Activated CD4-positive, alpha-beta T cell treated with anti-CD3 and anti-CD28 coated beads, Interleukin-2, amount 50 U/mL, for 48 hours (primary cell): ENCODE data around the gene COL7A1.
"Not testable (repeated sequence)": the region's sequence is repeated elsewhere in the genome, so short reads cannot be mapped to it uniquely, and the experiment has no call there.

Experiments
- DNase-seq, 2 experiments: peaks; one replicate each; pipeline ENCODE4 v3.0.0-alpha.2; 2020

The COL7A1 gene

GRCh38 chr3:48543271-48543866 is 51.8 kb downstream of the COL7A1 start:
- no peak for DNase-seq

- DNase-seq = no peak
These were observed 56.7 kb downstream of the COL7A1 start for GRCh38 chr3:48538451-48538850.

GRCh38 chr3:48536785-48537184 is 58.3 kb downstream of the COL7A1 start:
- DNase-seq = no peak

GRCh38 chr3:48536116-48536515 is 59.0 kb downstream of the COL7A1 start:
- no peak for DNase-seq

- no peak for DNase-seq
These were observed 59.6 kb downstream of the COL7A1 start for GRCh38 chr3:48535578-48535977.

GRCh38 chr3:48532977-48533337 is 62.2 kb downstream of the COL7A1 start:
- DNase-seq = no peak

- DNase-seq = no peak
These were observed 62.7 kb downstream of the COL7A1 start for GRCh38 chr3:48532271-48532976.

GRCh38 chr3:48530701-48531100 is 64.4 kb downstream of the COL7A1 start:
- DNase-seq = not testable (repeated sequence)

- no peak for DNase-seq
These were observed 66.4 kb downstream of the COL7A1 start for GRCh38 chr3:48528754-48529153.

GRCh38 chr3:48528048-48528447 is 67.1 kb downstream of the COL7A1 start:
- DNase-seq = no peak

- no peak for DNase-seq
These were observed 70.2 kb downstream of the COL7A1 start for GRCh38 chr3:48524970-48525369.

GRCh38 chr3:48521635-48522034 is 73.5 kb downstream of the COL7A1 start:
- no peak for DNase-seq

GRCh38 chr3:48519277-48519643 is 75.9 kb downstream of the COL7A1 start:
- no peak for DNase-seq

- no peak for DNase-seq
These were observed 76.4 kb downstream of the COL7A1 start for GRCh38 chr3:48518638-48519276.

GRCh38 chr3:48518069-48518468 is 77.1 kb downstream of the COL7A1 start:
- DNase-seq = no peak

GRCh38 chr3:48516571-48516970 is 78.6 kb downstream of the COL7A1 start:
- DNase-seq = peak; percentile 40 to 50

GRCh38 chr3:48514431-48515227 is 80.5 kb downstream of the COL7A1 start:
- no peak for DNase-seq
